Activated T-cell treated with anti-CD3 and anti-CD28 coated beads, Interleukin-2, amount 50 U/mL, for 4 hours (primary cell): ENCODE data around the gene FKBP15. TPM values are rescaled to one million over a fixed set of nuclear protein-coding genes. Genes with fewer than 3 reads are reported as not detected.
"Not testable (repeated sequence)": the region's sequence is repeated elsewhere in the genome, so short reads cannot be mapped to it uniquely, and the experiment has no call there.

ENCODE experiments used
- ATAC-seq, 2 donors: fragments of 200-7000 bp; cut with Tn5 transposase; one replicate each; pipeline ENCODE4 v1.10.0; 2021
- DNase-seq: peaks from one replicate; pipeline ENCODE4 v3.0.0-alpha.2; 2020
- H3K27me3 Mint-ChIP-seq: one replicate; pipeline ENCODE4 v1.8.0; 2021; ENCODE audit warnings: low read depth, mixed read lengths
- H3K36me3 Mint-ChIP-seq: one replicate; pipeline ENCODE4 v1.8.0; 2022; ENCODE audit warnings: mixed read lengths; ENCODE audit not compliant: insufficient read depth
- H3K4me1 Mint-ChIP-seq: one replicate; pipeline ENCODE4 v1.8.0; 2021; ENCODE audit warnings: low read depth, mixed read lengths
- H3K4me3 Mint-ChIP-seq: one replicate; pipeline ENCODE4 v1.8.0; 2021; ENCODE audit warnings: mild to moderate bottlenecking, moderate library complexity, mixed read lengths
- H3K9me3 Mint-ChIP-seq: one replicate; pipeline ENCODE4 v1.8.0; 2021; ENCODE audit warnings: mixed read lengths
- total RNA-seq, 3 donors: library from RNA; stranded (reverse); gene quantifications; one replicate each; pipeline ENCODE4 v1.2.1, GENCODE V29; 2021

Gene FKBP15
- total RNA-seq, 3 donors from 2014 or later = 23.8 to 25.9 (median 24.2) TPM

DNA sequence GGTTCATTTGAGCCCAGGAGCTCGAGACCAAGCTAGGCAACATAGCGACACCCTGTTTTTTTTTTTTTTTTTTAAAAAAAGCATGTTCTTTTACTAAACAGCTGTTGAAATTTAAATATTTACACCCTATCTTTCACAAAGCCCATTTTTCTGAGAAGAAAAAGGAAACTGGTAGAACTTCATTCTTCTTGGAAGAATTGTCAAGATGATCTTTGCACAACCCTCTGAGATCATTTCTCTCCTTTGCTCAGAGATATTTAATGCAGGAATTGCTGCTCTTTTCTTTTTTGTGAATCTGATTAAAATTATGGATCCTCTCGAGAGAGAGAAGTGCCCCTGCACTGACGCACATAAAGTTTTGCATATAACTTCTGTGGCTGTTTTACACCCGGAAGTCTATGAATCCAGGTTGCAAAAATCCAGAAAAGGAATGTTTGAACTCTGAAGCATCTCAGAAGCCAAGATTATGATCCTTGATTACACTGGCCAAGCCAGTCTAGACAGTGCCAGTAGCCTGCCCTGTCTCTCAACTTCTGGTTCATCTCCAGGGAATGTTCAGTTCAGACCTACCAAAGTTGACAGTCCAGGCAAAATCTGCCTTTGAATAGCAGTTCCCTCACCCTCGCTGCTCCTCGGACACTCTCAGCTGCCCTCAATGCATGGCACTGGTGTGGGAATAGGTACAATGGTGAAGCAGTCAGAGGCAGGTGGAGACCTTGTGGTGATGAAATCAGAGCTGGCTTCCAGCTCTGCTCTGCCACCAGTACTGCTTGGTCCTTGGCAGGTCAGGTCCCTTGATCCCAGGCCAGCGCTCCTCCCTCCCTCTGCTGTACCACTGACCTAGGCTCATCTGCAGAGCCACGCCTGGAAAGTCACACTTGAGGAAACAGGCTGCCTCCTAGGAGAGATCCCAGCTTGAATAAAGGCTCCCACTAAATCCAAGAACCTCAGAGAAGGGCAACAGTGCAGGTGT, 83.6 kb downstream of the FKBP15 start:
- DNase-seq (no peak), ATAC-seq (no peak)
- Mint-ChIP-seq H3K9me3 (peaks cover 11% of the 10 kb centered on the region), H3K27me3 (peaks cover 8% of the 10 kb centered on the region), H3K36me3 (no peaks in the 10 kb centered on the region), H3K4me1 (no peaks in the 10 kb centered on the region), H3K4me3 (no peak overlapping the region)

DNA sequence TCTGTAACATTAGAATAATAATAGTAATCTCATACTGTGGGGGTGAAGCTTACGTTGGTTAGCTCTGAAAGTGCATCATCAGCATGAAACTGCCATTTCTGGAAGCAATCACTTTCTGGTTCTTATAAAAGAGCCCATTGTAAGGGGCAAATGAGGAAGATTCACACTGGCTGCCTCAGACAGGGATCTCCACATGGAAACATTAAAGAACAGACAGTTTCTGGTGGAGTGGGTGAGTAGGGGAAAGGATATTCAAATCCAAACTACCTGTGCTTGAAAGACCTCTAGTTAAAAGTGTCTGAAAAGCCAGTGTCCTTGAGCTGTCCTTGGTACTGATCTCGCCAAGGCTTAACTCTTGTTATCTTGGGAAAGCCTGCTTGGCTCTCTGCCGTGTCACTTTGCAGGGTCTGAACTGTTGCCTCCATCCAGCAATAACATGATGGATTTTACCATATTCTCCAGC, 89.4 kb downstream of the FKBP15 start:
- Mint-ChIP-seq H3K9me3 (no peaks in the 10 kb centered on the region), H3K27me3 (peaks cover 31% of the 10 kb centered on the region), H3K36me3 (no peaks in the 10 kb centered on the region), H3K4me3 (no peak overlapping the region), H3K4me1 (no peaks in the 10 kb centered on the region)
- ATAC-seq = no peak
- no peak for DNase-seq

- ATAC-seq = no peak
- H3K4me1 Mint-ChIP-seq = no peaks in the 10 kb centered on the region
- H3K27me3 Mint-ChIP-seq = peaks cover 31% of the 10 kb centered on the region
- no peaks in the 10 kb centered on the region for H3K36me3 Mint-ChIP-seq
- no peak for DNase-seq
- H3K9me3 Mint-ChIP-seq = no peaks in the 10 kb centered on the region
- H3K4me3 Mint-ChIP-seq = no peak overlapping the region
These were observed 91.2 kb downstream of the FKBP15 start for GRCh38 chr9:113129884-113130283.

DNA sequence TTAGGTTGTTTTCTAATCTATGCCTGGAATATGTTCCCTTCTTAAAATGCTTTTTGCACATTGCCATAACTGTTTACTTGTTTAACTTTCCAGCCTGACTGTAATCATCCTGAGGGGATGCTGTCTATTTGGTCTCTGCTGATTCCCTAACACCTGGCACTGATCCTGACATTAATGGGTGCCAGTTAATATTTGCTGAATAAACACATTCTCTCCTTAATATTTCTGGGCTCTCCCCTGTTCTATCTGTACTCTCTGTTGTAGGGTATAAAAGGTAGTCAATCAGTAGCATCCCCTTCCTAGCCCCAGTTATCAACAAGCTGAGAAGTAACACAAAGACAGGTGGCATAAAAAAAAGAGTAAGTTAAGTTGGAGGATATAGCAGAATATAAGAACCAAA, 91.6 kb downstream of the FKBP15 start:
- ATAC-seq = no peak
- Mint-ChIP-seq H3K27me3 (peaks cover 31% of the 10 kb centered on the region), H3K9me3 (no peaks in the 10 kb centered on the region), H3K4me1 (no peaks in the 10 kb centered on the region), H3K4me3 (no peak overlapping the region), H3K36me3 (no peaks in the 10 kb centered on the region)
- no peak for DNase-seq

DNA sequence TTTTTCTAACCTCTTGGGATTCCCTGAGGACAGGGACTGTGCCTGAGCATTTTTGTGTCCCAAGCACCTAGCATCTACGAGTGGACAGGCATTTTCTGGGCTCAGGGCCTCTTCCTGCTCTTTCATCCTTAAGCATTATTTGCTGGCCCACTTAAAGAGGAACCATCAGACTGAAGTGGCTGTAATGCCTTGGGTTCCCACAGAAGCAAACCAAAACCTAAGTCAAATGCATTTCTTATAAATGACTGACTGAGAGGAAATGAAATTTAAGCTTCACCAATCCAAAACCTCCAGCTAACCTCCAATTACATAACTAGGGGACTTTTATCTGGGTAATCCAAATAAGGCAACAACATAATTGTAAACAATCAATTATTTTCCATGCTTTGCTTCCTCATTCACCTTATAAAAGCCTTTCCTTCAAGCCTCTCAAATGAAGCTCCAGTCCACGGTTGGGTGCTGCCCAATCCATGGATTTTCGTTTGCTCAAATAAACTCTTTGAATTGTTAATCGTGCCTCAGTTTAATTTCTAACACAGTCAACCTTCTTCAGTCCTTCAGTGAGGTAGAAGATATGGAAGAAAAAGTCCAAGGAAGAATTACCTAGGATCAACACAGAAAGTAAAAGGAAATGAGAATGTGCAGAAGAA, 95.6 kb downstream of the FKBP15 start:
- peaks cover 21% of the 10 kb centered on the region for H3K27me3 Mint-ChIP-seq
- DNase-seq (no peak), ATAC-seq (no peak)
- H3K4me3 Mint-ChIP-seq = no peak overlapping the region
- no peaks in the 10 kb centered on the region for H3K36me3 Mint-ChIP-seq
- H3K4me1 Mint-ChIP-seq = no peaks in the 10 kb centered on the region
- no peaks in the 10 kb centered on the region for H3K9me3 Mint-ChIP-seq

DNA sequence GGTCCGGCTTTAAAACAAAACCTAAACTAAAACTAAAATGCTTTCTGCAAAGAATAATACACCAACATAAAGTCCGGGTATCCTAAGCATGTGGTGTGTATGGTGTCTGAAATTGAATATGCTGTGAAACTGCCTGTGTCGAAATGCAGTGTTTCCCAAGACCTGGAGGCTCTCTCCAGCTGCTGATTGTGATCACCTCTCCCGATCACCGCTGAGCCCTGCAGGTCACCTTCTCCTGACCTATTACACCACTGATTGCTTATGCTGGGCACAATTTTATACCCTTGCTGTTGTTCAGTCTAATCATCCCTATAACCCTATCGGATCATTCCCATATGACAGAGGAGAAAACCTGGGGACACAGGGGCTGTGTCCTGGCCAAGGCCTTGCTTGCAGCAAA, 102.2 kb downstream of the FKBP15 start:
- not testable (repeated sequence) for H3K4me1 Mint-ChIP-seq, H3K4me3 Mint-ChIP-seq, H3K27me3 Mint-ChIP-seq, DNase-seq, ATAC-seq, H3K36me3 Mint-ChIP-seq, H3K9me3 Mint-ChIP-seq

Other genes starting within 250 kb of the FKBP15 start
- gene ZNF883, start 209.1 kb downstream of the FKBP15 start, total RNA-seq = 1 to 10 TPM in 1 of 3 donors, under 1 TPM in 2; 0.60 to 1.1 (median 0.96) TPM
- gene ZFP37, start 164.6 kb downstream of the FKBP15 start, total RNA-seq = 1 to 10 TPM in 2 of 3 donors, under 1 TPM in 1; 0.98 to 1.2 (median 1.0) TPM
- 1 to 10 TPM; 3.2 to 3.5 (median 3.4) TPM for gene SLC31A2, start 70.3 kb downstream of the FKBP15 start, total RNA-seq
- gene SLC31A1, start 267 bp upstream of the FKBP15 start, total RNA-seq = 10 to 100 TPM in 2 of 3 donors, 1 to 10 TPM in 1; 9.8 to 14.5 (median 14.2) TPM
- 10 to 100 TPM; 53.7 to 64.8 (median 60.3) TPM for gene CDC26, start 54.3 kb upstream of the FKBP15 start, total RNA-seq
- 10 to 100 TPM; 63.8 to 70.8 (median 65.1) TPM for gene PRPF4, start 54.4 kb upstream of the FKBP15 start, total RNA-seq
- under 1 TPM in 1 of 3 donors, not detected in 2; 0.37 TPM for gene RNF183, start 82.1 kb upstream of the FKBP15 start, total RNA-seq
- 1 to 10 TPM in 1 of 3 donors, under 1 TPM in 2; 0.48 to 1.4 (median 0.73) TPM for gene WDR31, start 119.0 kb upstream of the FKBP15 start, total RNA-seq
- 1 to 10 TPM in 1 of 3 donors, under 1 TPM in 2; 0.60 to 1.8 (median 0.87) TPM for gene BSPRY, start 128.3 kb upstream of the FKBP15 start, total RNA-seq
- gene HDHD3, start 155.7 kb upstream of the FKBP15 start, total RNA-seq = 10 to 100 TPM in 2 of 3 donors, 1 to 10 TPM in 1; 7.1 to 14.4 (median 12.7) TPM
- gene ALAD, start 180.0 kb upstream of the FKBP15 start, total RNA-seq = 10 to 100 TPM; 17.9 to 18.4 (median 18.2) TPM
- gene POLE3, start 189.4 kb upstream of the FKBP15 start, total RNA-seq = 100 to 1,000 TPM in 2 of 3 donors, 10 to 100 TPM in 1; 97.5 to 111 (median 106) TPM
- 1 to 10 TPM in 2 of 3 donors, under 1 TPM in 1; 0.57 to 1.4 (median 1.1) TPM for gene C9orf43, start 189.5 kb upstream of the FKBP15 start, total RNA-seq
- gene RGS3, start 242.4 kb upstream of the FKBP15 start, total RNA-seq = 10 to 100 TPM; 51.4 to 65.9 (median 63.5) TPM